Uterus (tissue), 2 donors: Measurements from ENCODE around the gene FHL3.
"Not testable (repeated sequence)": the region's sequence is repeated elsewhere in the genome, so short reads cannot be mapped to it uniquely, and the experiment has no call there.

Source experiments
- CTCF ChIP-seq, 4 experiments: fragments of 200-600 bp in 2 of 4; fragments of 450-650 bp in 2 of 4; sonication (generic) in 2 of 4; IDR thresholded peaks; one replicate each; pipeline ENCODE4 v1.5.1; 2016 to 2019; ENCODE audit warnings: antibody characterized with exemption in 4 of 4, mild to moderate bottlenecking in 2 of 4, moderate library complexity in 1 of 4
- POLR2A ChIP-seq, 2 donors: fragments of 450-650 bp; IDR thresholded peaks; one replicate each; pipeline ENCODE4 v1.6.1; 2016; ENCODE audit warnings: antibody characterized with exemption in 2 of 2, mild to moderate bottlenecking in 1 of 2, moderate library complexity in 1 of 2

- not testable (repeated sequence) for TF ChIP-seq POLR2A, CTCF (IDR thresholded peaks at IDR 0.05)
Observed at GRCh38 chr1:38032992-38033391, 27.7 kb upstream of the FHL3 start.
